Epithelial cell of esophagus (primary cell): ENCODE measurements around the gene ITIH1.

Experiments
- DNase-seq: peaks from one replicate; pipeline ENCODE4 v3.0.0; 2010; ENCODE audit warnings: low read depth
- H3K4me3 ChIP-seq: 2 replicates; pipeline ENCODE4 v1.5.1; 2011; ENCODE audit warnings: mild to moderate bottlenecking, low read length, control low read depth
- TF ChIP-seq, protein P1 (sequence below): IDR thresholded peaks from 2 replicates; pipeline ENCODE4 v1.5.1; 2011; ENCODE audit warnings: low read depth, mild to moderate bottlenecking, low read length, control low read depth, inconsistent platforms; ENCODE audit not compliant: insufficient read depth; ENCODE audit errors: missing control alignments

Gene ITIH1

DNA sequence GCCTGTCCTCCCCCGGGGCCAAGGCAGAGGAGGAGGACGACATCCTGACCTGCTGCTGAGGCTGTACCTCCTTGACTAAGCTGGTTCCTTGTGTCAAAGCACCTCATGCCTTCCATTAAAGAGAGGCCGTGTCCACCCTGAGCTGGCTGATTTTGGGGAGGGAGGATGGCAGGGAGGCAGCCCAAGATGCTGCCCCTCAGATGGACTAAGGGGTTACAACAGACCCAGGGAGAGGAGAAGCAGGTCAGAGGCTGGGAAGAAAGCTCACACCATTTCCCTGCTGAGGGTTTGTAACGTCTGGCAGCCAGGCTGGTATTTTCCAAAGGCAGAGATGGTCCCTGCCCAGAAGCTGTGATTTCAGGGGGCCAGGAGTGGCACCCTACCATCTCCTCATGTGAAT is 14.5 kb downstream of the ITIH1 start:
- H3K4me3 ChIP-seq = no peak overlapping the region
- DNase-seq = no peak
- TF ChIP-seq, protein P1, sequence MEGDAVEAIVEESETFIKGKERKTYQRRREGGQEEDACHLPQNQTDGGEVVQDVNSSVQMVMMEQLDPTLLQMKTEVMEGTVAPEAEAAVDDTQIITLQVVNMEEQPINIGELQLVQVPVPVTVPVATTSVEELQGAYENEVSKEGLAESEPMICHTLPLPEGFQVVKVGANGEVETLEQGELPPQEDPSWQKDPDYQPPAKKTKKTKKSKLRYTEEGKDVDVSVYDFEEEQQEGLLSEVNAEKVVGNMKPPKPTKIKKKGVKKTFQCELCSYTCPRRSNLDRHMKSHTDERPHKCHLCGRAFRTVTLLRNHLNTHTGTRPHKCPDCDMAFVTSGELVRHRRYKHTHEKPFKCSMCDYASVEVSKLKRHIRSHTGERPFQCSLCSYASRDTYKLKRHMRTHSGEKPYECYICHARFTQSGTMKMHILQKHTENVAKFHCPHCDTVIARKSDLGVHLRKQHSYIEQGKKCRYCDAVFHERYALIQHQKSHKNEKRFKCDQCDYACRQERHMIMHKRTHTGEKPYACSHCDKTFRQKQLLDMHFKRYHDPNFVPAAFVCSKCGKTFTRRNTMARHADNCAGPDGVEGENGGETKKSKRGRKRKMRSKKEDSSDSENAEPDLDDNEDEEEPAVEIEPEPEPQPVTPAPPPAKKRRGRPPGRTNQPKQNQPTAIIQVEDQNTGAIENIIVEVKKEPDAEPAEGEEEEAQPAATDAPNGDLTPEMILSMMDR = no peak

DNA sequence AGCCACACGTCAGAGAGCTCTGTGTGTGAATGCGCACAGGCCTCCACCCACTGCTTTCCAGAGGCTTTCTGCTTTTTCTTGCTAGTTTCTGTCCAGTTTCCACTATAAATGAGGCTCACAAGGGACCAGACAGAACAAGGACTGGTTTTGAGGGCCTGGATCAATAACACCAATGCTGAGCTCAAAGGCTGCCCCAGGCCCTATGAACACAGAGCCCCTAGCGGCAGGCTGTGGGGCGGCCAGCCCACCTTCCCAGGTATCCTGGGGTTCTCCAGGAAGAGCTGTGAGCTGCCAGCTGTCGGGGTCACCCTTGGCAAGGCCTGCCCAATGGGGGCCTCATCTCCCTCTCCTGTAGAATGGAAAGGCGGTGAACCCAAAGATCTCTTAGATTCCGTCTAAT is 15.0 kb downstream of the ITIH1 start:
- TF ChIP-seq, protein P1 = peak; percentile 12
- DNase-seq = no peak
- H3K4me3 ChIP-seq = no peak overlapping the region

DNA sequence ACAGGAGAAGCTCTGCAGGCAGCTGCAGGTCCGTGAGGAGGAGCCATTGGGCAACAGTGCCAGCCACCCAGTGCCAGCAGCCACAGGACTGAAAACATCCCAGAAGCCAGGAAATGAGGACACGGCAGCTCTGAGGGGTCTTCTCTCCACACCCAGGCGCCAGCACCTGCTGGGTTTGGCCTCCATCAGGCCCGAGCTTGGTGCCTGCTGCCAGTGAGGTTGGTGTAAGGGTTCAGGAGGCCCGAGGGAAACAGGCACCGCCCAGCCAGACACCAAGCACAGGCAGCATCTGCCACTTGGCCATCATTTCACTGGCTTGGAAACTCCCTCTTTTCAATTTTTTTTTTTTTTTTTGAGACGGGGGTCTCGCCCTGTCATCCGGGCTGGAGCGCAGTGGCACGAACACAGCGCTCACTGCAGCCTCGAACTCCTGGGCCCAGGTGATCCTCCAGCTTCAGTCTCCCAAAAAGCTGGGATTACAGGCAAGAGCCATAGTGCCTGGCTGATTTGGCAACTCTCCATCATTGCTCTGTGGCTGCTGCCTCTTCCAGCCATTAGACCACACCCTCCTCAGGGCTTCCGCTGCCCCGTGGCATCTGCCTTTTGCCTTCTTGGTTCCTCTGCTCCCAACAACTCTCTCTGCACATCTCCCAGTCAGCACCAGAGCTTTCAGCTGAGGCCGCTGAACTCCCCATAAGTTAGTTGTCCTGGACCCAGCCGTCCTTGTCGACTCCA is 15.7 kb downstream of the ITIH1 start:
- TF ChIP-seq, protein P1 = no peak
- H3K4me3 ChIP-seq = no peak overlapping the region
- no peak for DNase-seq

DNA sequence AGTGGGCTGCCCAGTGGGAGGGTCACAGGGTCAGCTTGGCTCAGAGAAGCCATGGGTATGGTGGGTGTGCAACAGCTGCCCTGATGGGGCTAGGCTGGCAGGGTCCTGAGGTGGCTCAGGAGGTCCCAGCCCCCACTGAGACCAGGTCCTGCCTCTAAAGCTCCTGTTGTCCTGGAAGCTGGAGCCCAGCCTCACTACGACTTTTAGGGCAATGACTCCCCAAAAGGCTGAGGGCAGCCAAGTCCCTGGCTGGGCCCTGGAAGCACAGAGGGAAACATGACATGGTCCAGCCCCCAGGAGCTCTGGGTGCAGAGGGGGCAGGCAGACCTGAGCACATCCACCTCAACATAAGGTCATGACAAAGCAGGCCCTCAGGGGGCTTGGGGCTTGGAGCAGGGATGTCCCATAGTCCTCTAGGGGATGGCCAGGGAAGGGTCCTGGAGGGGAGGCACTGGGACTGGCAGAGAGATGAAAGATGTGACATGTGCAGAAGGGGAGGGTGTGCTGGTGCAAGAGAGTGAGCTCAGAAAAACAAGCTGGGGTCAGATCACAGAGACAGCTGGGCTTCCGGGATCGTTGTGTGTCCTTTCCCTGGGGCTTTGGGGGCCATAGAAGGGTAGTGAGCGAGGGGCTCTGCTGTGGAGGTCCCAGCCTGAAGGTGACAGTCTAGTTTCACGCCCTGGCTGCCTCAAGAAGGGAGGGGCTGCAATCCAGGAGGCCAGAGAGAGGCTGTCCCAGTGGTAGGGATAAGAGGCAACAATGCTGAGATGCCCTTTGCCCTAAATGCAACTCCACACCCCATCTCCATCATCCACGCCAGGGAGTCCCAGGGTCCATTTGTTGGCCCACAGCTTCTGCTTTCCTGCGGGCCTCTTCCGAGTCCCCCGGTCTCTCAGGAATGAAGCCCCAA is 16.6 kb downstream of the ITIH1 start:
- no peak for DNase-seq
- no peak overlapping the region for H3K4me3 ChIP-seq
- TF ChIP-seq, protein P1 = no peak

DNA sequence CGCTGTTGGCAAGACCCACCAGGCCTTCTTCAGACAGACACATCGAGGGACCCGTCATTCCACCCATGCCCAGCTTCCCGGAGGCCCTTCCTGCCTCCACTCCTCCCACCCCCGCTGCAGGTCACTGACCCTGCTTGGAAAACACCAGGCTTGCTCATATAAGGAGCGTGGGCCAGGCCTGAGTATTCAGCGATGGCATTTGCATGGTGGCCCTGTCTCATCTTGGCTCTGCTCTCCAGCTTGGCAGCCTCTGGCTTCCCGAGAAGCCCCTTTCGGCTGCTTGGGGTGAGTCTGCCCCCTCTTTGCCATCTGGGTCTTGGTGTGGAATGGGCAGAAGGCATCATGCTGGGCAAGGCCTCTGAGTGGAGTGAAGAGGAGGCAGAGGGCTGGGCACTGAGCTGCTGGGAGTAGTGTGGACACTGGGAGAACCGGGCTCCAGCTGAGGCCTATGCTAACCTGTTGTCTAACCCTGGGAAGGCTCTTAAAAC is 17.3 kb downstream of the ITIH1 start, which contains the start of gene ITIH3:
TSS of gene ITIH3 (plus strand) at position 185 of the 488 bp plus-strand sequence. CDS start at position 193, 8 bp downstream.
- DNase-seq = no peak
- TF ChIP-seq, protein P1 = no peak
- H3K4me3 ChIP-seq = no peak within 1 kb of the TSS

DNA sequence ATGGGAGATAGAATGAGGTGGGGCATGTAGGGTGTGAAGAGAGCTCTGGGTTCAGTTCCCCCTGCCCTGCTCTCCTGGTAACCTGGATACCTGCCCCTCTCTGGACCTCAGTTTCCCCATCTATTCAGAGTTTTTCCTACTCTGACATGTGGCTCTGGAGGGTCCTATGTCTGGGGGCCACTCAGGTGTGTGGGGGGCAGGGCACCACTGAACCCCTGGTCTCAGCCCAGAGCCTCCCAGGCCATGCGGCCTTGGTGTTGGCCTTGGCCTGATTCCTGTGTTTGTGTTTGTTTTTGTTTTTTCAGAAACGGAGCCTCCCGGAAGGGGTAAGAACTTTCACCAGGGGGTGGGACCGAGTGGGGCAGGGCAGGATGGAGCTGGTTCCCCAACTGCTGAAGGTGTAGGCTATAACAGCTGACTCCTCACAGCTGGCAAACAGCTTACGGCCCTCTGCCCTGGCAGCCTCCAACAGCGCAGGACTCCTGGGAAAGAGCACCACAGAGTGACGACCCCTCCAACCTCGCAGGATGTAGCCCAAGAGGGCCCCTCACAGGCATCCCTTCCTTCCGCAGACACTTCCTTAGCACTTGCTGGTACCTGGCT is 18.0 kb downstream of the ITIH1 start:
- TF ChIP-seq, protein P1 = no peak
- H3K4me3 ChIP-seq = no peak overlapping the region
- DNase-seq = no peak
